NCI-H2227 (cell line): ENCODE measurements around the gene HHATL.
"Not testable (repeated sequence)": the region's sequence is repeated elsewhere in the genome, so short reads cannot be mapped to it uniquely, and the experiment has no call there.

ENCODE experiments used
- DNase-seq: peaks from one replicate; lab custom pipeline; 2025; ENCODE audit not compliant: unreplicated experiment; lab: John Stamatoyannopoulos, UW

Gene HHATL

DNA sequence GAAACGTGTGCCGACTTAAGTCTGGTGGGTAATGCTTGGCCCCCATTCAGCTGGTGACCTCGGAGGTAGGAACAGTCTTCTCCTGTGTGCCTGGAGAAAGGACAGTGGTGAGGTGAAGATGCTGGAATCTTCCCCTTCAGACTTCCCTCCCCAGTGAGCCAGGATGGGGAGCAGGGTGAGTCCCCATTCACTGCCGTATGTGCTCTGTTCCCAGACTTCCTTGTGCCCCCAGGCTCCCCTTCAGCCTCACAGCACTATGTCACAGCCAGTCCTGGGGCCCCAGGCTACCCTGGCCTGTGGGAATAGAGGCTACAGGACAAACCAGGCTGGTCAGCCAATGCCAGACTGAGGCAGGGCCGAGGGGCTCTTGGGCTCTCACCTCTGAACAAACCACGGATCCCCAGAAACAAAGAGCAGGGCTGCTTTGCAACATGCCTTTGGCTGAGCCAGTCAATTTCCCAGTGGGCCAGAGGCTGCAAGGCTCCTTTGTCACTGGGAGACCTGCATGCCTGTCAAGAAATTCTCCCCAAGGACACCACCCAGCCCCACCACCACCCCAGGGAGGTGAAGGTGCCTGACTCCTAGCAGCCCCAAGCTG is 31.8 kb upstream of the HHATL start:
- no peak for DNase-seq

DNA sequence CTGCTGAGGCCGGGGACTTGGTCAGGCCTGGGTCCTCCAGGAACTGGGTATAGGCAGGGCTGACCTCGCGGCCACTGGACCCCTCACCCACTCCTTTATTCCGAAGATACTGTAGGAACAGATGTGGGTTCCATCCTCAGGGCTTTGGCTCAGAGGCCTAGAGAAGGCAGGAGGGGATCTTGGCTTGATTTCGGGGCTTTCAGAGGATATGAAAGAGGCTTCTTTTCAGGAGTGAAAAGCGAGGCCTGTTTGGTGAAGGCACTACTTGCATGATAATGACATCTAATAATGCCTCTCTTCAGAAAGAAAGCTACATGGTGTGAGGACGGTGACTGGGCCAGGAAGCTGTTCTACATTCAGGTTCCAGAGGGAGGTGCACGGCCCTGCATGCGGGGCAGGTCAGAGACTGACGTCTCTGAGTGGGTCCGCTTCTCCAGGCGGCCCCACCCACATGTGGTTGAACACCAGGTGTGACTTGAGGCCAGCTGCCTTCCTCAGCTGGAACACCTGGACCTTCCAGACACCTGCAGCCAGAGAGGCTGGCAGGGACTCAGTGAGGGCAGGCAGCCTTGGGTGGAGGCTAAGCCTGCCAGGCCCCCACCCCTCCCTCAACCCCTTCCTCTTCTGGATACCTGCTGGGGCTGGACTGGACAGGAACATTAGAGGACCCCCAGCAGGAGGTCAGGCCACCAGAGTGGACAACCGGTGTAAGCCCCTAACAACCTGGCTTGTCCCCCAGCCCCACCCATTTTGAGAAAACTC is 31.1 kb upstream of the HHATL start:
- DNase-seq = no peak

DNA sequence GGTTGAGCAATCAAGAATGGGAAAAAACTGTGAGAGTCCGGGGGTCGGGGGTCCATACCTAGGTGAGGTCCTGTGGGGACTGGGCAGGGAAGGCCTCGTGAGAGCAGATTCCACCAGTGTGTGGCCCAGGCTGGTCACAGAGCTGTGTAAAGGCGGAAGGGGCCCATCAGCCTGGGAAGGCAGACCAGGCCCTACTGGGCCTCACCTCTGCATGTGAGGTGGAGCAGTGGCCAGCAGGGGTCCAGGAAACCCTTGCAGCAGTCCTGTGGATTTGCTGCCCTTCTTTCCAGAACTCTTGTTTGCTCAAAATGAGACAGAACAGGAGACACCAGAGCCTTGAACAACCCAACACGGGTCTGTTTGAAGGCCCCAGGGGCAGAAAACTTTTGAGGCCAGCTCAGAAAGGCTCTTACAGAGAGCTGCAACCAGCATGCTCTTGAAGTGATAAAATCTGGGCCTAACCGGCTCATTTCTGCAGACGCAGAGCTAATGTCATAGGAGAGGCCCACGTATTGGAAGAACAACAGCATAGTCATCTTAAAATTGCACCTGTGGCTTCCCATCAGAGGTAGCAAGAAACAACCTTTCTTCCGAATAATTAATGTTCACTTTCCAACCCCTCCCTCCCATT is 30.3 kb upstream of the HHATL start:
- DNase-seq = no peak

DNA sequence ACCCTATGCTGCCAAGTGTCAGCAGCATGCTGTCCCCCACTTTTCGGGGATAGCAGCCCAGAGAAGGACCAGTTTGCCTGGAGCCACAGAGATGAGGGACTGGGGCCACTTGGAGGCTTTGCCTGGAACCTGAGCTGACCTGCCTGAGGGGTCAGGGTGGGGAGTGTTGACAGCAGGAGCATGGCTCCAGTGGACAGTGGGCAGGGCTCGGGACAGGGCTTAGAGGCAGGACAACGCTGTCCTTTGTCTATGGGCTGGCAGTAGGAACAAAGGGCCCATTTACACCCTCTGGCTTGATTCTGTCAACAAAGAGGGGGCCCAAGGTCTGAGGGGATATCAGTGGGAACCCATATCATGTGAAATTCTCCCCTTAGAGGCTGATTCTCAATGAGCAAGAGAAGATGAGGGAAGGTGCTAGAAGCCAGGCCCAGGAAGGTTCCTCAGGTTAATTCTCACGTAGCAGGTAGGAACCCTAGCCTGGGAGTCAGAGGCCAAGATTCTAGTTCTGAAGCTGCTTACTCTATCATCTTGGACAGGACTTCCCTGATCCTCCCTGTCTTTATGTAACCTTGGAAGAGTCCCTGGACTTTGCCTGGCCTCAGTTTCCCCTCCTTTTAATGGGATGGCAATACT is 29.7 kb upstream of the HHATL start:
- DNase-seq = no peak

DNA sequence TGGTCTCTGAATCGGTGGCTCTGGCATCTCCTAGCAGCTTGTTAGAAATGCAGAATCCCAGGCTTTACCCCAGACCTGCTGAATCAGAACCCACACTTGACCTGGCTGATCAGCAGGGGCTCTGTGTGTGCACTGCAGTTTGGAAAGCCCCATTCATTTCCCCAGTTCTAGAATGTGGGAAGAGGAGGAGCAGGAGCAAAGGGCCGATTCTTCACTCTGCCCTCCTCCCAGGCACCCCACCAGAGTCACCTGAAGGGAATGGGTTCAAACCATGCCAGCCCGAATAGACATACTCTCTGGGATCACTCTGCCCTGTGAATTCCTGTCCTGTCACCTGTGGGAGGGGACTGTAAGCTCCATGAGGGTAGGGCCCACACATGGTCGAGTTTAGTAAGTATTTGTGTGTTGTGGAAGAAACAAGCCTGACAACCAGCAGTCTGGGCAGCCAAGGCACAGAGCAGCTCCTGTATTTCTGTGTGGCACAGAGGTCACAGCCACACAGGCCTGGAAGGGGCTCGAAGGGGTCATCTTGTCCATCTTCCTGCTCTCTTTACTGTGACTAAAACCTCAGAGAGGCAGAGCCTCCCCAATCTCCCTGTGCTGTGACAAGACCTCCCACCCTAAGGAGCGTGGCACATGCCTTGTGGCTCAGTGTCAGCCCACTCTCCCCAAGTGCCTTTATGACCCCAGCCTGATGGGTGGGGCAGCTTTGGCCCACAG is 29.0 kb upstream of the HHATL start:
- DNase-seq = no peak

DNA sequence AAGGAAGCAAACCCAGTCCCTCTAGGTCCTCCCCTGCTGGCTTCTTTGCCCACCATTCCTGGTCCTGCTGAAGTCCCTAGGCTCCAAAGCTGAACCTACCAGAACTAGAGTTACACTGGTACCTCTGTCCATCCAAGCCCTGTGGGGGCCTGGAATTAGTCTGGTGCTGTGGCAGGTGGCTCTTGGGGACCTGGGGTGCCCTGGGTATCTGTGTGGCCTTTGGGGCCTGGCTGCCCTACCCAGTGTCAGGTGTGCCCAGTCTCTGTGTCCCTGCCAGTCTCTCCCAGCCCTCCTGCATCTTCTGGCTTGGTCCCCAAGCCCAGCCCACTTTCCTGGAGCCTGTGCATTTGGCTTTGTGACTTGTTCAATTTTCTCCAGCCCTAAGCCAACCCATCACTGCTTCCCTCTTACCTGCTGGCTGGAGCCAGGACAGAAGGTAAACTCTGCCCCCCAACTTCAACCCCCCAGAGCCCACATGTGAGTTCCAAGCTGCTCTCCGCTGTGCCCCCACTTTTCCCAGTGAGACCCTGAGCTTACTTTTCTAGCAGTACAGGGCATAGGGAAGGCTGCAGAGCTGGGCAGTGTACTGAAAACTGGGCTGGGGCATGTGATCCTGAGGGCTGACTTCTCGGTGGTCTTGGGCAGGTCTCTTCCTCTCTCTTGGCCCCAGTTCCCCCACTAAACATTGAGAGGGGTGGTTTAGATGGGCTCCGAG is 28.3 kb upstream of the HHATL start:
- no peak for DNase-seq

DNA sequence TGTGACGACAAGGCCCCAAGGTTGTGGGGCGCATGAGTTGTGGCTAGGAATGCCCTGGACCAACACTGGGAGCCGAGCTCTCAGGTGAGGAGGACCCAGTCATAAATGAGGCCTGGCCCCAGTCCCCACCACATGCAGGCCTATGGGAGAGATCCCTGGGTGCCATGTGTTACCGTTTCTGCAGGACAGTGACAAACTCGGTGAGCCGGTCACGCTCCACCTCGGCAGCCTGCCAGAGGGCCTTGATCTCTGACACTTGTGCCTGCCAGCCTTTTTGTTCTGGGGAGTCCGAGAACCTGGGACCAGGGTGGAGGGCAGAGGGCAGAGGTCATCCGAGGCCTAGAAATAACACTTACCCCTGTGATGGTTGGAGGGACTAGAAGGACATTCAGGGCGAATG is 27.7 kb upstream of the HHATL start:
- DNase-seq = no peak

DNA sequence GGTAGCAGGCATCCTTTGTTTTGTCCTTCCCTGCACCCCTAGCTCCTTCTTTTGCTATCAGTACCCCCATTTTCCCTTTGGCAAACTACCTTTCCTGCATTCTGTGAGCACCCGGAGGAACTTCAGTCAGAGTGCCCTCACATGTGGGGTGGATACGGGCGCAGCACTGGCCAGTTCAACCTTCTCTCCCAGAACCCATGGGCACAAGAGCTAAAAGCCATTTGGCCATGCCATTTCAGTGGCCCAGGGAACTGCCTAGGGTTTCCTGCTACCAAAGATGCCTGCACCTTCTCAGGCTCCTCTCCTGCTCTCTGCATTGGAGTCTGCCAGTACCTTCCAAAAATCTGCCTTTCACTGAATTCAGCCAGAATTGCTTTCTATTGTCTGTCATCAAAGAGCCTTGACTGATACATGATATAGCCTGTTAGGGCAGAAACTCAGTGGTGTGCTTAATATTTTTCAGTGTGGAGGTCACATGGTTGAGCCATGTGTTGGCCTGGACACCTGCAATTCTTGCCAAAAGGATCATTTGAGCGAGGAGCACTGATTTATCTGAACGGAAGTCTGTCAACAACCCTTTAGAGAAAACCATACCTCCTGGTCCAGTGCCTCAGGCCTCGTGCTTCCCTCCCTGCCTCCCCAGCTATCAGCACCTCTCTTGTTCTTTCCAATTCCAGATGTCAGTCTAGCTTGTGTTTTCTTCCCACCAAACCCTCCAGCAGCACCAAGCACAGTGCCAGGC is 27.0 kb upstream of the HHATL start:
- no peak for DNase-seq

DNA sequence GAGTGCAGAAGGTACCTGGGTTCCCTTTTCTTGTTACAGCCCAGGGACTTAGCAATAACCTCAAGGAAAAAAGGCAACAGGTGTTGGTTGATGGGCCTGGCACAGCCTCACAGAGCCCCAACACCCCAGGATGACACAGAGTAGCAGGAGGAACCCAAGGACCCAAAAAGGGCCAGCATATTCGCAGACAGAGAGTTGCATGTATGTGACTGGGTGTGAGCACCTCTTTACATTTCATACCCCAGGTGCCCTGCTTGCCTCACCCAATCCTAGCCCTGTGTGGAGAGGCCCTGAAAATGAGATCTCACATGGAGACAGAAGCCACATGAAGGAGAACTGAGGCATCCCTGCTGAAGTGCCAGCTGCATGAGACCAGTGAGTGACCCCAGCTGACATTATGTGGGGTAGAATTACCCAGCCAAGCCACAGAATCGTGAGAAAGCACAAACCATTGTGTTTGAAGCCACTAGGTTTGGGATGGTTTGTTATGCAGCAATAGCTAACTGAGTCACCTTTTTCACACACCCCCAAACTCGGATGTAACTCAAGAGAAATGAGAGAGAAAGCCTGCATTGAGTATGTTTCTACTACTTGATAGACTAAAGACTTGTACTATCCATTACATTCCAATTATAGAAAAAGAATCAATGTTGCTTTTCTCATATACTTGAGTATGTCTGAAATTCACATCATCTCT is 26.2 kb upstream of the HHATL start:
- no peak for DNase-seq

DNA sequence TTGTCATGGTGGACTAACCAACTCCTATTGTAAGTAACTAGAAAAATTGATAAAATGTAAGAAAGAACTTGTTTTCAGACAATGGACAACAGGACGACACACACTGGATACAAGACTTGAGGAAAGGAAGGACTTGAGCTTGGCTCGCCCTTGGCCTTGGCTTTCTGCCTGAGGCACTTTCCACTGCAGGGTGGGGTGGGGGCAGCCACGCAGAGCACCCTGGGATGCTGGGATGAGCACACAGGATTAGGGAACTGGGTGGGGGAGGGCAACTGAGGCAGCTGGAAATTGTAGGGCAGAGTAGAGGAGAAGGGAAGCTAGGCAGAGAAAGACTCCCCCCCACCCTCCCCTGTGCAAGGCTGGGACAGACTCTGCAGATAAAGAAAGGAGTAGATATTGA is 25.5 kb upstream of the HHATL start:
- no peak for DNase-seq

DNA sequence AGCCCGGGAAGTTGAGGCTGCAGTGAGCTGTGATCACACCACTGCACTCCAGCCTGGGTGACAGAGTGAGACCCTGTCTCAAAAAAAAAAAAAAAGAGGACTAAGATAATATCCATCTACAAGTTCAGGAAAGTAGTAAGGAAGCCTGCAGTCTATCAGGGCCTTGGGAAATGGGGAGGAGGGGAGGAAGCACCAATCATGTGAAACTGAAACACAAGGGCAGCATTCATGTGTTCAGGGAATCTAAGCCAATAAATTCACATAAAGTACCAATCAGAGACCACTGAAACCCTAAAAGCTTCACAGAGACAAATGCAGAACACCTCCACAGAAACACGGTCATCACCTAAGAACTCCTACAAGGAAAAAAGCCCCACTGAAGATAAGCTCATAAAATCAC is 22.9 kb upstream of the HHATL start:
- no peak for DNase-seq

DNA sequence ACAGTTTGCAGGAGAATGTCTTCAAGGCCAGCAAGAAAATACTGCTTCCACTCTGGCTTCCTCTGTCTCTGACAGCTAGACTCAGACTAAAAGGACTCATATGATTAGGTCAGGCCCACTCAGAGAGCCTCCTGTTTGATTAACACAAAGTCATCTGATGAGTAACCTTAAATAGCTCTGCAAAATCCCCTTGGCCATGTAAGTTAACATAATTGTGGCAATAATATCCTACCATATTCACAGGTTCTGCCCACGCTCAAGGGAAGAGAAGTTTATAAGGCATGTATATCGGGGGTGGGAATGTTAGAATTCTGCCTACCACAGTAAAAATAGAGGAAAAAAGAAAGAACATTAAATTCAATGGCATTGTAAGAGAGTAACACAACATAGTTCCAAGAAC is 20.6 kb upstream of the HHATL start:
- no peak for DNase-seq

DNA sequence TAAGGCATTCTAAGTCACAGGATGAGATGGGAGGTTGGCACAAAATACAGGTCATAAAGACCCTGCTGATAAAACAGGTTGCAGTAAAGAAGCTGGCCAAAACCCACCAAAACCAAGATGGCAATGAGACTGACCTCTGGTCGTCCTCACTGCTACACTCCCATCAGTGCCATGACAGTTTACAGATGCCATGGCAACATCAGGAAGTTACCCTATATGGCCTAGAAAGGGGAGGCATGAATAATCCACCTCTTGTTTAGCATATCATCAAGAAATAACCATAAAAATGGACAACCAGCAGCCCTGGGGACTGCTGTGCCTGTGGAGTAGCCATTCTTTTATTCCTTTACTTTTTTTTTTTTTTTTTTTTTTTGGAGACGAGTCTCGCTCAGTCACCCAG is 19.8 kb upstream of the HHATL start:
- not testable (repeated sequence) for DNase-seq

DNA sequence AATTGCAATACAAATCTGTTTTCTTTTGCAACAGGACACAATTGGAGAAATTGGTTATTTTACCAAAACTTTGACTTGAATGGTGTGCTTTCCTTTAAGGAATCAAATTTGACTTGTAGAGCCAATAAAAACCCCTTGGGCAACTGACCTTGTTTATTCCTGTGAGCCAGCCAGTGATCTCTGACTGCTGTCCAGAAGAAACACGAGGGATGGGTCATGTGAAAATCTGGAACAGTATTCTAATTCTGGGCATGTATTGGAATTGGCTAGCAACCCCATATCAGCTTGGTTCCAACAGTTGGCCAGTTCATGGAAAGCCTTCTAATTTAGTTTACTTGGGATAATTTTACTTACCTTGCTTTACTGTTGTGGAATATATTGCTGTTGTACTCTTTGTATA is 19.1 kb upstream of the HHATL start:
- DNase-seq = no peak

DNA sequence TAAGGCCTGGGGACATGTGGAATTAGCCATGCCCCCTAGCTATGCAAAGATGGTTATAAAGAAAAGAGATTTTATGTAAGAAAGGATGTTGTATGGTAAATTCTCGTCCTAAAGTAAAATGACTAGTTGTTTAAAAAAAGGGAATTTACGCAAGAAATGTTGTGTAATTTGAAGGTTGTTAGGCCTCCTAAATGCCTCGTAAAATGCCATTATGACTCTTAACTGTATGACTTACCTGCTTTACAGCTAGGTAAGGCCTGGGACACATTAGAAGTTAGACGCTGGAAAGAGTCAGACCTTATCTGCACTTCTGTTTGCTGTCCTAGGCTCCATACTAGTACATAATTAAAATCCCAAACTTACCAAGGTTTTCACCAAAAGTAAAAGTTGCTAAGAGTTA is 17.5 kb upstream of the HHATL start:
- no peak for DNase-seq

DNA sequence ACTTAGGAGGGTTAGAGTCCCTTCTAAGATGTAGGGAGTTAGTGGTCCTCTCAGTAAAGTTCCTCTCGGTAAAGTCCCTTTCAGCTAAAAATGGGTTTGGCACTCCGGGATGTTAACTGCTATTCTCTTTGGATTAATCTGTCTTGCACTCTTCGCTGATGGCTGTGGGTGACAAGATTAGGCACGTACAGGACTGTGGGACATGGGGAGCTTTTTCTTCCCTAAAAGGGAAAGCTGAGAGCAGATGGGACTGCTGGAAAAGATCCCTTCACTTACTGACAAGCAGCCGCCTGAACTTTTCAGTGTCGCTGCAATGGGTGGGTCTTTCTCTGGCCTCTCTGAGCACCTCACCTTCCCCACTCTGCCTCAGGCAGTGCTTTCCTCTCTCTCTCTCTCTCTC is 16.4 kb upstream of the HHATL start:
- DNase-seq = no peak

DNA sequence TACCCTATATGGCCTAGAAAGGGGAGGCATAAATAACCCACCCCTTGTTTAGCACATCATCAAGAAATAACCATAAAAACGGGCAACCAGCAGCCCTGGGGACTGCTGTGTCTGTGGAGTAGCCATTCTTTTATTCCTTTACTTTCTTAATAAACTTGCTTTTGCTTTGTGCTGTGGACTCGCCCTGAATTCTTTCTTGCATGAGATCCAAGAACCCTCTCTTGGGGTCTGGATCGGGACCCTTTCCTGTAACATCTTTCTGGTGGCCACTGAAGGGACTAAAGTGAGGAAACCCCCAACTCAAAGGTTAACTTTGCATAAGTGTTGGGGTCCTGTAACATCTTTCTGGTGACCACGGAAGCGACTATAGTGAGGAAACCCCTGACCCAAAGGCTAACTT is 15.7 kb upstream of the HHATL start:
- DNase-seq = no peak

DNA sequence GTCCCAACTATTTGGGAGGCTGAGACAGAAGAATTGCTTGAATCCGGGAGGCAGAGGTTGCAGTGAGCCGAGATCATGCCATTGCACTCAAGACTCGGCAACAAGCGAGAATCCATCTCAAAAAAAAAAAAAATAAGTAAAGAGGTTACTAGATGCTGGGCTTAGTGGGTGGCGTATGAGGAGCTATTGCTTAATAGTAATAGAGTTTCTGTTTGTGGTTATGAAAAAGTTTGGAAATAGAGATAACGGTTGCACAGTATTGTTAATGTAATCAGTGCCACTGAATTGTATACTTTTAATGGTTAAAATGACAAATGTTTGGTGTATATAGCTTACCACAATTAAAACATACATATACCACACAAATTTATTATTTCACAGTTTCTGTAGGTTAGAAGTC is 14.7 kb upstream of the HHATL start:
- no peak for DNase-seq

DNA sequence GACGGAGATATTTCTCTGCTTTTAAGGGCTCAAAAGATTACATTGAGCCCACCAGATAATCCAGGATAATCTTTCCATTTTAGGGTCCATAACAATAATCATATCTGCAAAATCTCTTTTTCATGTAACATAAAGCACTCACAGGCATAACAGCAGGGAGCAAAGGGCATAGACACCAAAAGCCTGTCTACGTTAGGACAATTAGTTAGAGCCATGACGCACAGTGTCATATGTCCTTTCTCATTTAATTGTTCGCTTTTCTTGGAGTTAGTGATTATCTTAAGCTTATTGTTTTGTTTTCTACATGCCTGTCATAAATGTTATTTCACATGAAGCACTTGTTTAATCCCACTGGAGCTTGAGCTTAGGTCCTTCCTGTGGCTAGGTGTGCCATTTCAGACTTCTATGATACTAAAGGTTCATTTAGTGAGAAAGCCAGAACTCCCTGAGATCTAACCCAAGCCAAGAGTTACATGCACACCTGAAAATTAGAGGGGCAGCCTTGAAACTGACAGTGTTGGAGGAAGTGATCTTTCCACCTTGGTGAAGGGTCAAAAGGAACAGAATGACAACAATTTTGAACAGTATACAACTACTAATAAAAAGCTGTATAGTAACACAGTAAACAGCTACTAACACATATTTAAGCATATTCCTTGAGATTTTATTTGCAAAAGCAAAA is 11.7 kb upstream of the HHATL start:
- no peak for DNase-seq
